NB4 (cell line): ENCODE measurements around the gene RASSF3.

ENCODE experiments used
- CTCF ChIP-seq: IDR thresholded peaks from one replicate; pipeline ENCODE4 v1.5.1; 2012; ENCODE audit warnings: low read depth, low read length
- MAX ChIP-seq: IDR thresholded peaks from 2 replicates; pipeline ENCODE4 v1.6.1; 2011; ENCODE audit warnings: low read depth, low read length
- MYC ChIP-seq: IDR thresholded peaks from 2 replicates; pipeline ENCODE4 v1.6.1; 2011; ENCODE audit warnings: low read depth, low read length
- POLR2A ChIP-seq: IDR thresholded peaks from 2 replicates; pipeline ENCODE4 v1.6.1; 2011; ENCODE audit warnings: mild to moderate bottlenecking; ENCODE audit not compliant: insufficient read length; ENCODE audit errors: extremely low read depth

GRCh38 chr12:64718649-64719048, 108.4 kb downstream of the RASSF3 start:
- TF ChIP-seq CTCF (no peak), POLR2A (no peak), MAX (no peak), MYC (no peak)
